Peyer's patch (tissue), 4 donors: Measurements from ENCODE around the gene FAM180A. TPM values are rescaled to one million over a fixed set of nuclear protein-coding genes. Genes with fewer than 3 reads are reported as not detected.

Experiments used
- DNase-seq, 3 donors: peaks; one replicate each; pipeline ENCODE4 v3.0.0-alpha.2; 2017 to 2019
- H3K27ac ChIP-seq, 4 donors: fragments of 200-600 bp; sonication (generic); one replicate each; pipeline ENCODE4 v1.5.1; 2016 to 2019
- H3K27me3 ChIP-seq, 2 donors: fragments of 200-600 bp; sonication (generic); one replicate each; pipeline ENCODE4 v1.5.1; 2019
- H3K36me3 ChIP-seq, 3 donors: fragments of 200-600 bp; sonication (generic); one replicate each; pipeline ENCODE4 v1.5.1; 2016 to 2019
- H3K4me1 ChIP-seq, 4 donors: fragments of 200-600 bp; sonication (generic); one replicate each; pipeline ENCODE4 v1.5.1; 2016 to 2019
- H3K4me3 ChIP-seq, 4 donors: fragments of 200-600 bp; sonication (generic); 1 replicate in 3 of 4; 2 replicates in 1 of 4; pipeline ENCODE4 v1.5.1; 2016 to 2019; ENCODE audit warnings: mild to moderate bottlenecking in 1 of 4
- H3K9me3 ChIP-seq, 4 donors: fragments of 200-600 bp; sonication (generic); one replicate each; pipeline ENCODE4 v1.5.1; 2016 to 2019; ENCODE audit warnings: mild to moderate bottlenecking in 1 of 4
- CTCF ChIP-seq, 6 experiments: fragments of 450-650 bp in 4 of 6; fragments of 200-600 bp in 2 of 6; sonication (generic) in 1 of 6; IDR thresholded peaks; one replicate each; pipeline ENCODE4 v1.5.1; 2017 to 2019; ENCODE audit warnings: antibody characterized with exemption in 6 of 6, mild to moderate bottlenecking in 3 of 6, moderate library complexity in 1 of 6
- POLR2A ChIP-seq, 2 donors: fragments of 450-650 bp; IDR thresholded peaks; one replicate each; pipeline ENCODE4 v1.5.1; 2017; ENCODE audit warnings: antibody characterized with exemption in 2 of 2, mild to moderate bottlenecking in 2 of 2, moderate library complexity in 2 of 2
- total RNA-seq, 4 donors: library from RNA; depleted of rRNA; stranded (reverse); fragments of >200 nt; gene quantifications; one replicate each; pipeline ENCODE4 v1.1.0, GENCODE V29; 2016

Gene FAM180A
- total RNA-seq, 4 donors from 2014 or later: 3.3 to 4.4 TPM; not detected in 2

- peak in 1 of 3 donors; percentile 31 for DNase-seq
- Histone ChIP-seq H3K36me3 (no peaks in the 10 kb centered on the region), H3K27me3 (no peaks in the 10 kb centered on the region), H3K4me1 (no peaks in the 10 kb centered on the region), H3K27ac (no peak overlapping the region), H3K9me3 (no peaks in the 10 kb centered on the region), H3K4me3 (no peak overlapping the region)
- TF ChIP-seq CTCF (IDR thresholded peaks at IDR 0.05): no peak
- TF ChIP-seq POLR2A (IDR thresholded peaks at IDR 0.05): no peak
Measured at GRCh38 chr7:135736586-135737305, 11.9 kb downstream of the FAM180A start.

DNA sequence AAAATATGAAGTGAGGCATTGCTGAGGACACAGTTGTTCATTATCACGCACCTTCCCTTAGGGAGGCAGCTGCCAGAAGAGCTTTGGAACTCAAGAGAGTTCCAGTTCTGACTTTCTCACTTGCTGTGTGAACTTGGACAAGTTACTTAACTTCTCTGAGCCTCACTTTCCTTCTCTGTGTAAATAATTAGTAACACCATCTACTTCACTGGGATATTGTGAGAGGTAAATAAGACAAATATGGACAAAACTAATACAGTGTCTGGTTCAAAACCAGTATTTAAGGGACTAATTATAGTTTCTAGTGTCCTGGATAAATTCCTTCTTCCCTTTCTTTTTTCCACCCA, 14.3 kb downstream of the FAM180A start:
- Histone ChIP-seq H3K27me3 (no peaks in the 10 kb centered on the region), H3K4me3 (no peak overlapping the region), H3K9me3 (no peaks in the 10 kb centered on the region), H3K27ac (no peak overlapping the region), H3K36me3 (no peaks in the 10 kb centered on the region), H3K4me1 (no peaks in the 10 kb centered on the region)
- TF ChIP-seq POLR2A (IDR thresholded peaks at IDR 0.05) (no peak), CTCF (IDR thresholded peaks at IDR 0.05) (no peak)
- no peak for DNase-seq

DNA sequence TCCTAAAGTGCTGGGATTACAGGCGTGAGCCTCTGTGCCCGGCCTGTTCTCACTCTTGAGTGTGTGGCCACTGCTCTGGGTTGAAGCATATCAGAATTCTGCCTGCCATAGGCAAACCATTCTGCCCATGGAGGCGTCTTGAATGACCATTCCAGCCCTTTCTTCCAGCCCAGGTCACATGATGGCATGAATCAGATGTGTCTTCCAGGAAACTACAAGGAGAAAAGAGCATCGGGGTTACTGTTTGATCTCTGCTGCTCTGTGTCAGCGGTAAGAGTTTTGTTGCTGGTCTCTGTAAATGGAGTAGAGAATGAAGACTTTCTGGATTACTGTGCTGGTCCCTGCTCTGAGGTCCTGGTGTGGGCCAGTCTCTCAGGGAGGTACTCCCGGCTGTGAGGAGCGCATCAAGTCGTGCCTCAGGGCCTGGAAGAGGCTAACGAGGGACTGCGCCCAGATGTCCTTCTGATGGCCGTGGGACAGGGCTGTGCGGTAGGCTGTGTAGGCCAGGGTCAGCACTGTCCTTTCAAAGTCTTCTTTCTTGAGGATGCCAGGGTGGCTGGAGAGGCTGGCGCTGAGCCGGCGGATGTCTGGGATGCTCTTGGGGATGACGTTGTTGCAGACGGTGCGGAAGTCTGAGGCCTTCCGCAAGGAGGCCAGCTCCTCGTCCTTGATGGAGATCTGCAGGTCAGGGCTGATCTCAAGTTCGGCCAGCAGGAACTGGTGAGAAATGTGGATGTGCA, 14.8 kb downstream of the FAM180A start:
- TF ChIP-seq POLR2A (IDR thresholded peaks at IDR 0.05): no peak
- no peak for TF ChIP-seq CTCF (IDR thresholded peaks at IDR 0.05)

DNA sequence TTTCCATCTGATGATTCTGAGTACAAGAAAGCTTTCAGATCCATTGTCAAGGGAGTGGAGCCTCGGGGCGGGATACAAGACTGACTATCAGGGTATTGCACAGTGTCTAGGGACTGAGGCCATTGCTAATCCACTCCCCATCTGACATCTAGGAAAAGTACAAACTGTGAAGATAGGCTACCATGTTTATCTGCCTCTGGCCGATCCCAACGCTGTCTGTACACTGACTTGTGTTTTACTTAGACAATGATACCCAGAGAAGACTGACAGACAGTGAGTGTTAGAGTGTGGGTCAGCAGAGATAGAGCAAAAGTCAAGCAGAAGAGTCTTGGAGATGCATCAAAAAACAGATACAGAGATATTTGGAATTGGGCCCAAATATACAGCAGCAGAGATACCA, 17.5 kb downstream of the FAM180A start:
- TF ChIP-seq POLR2A (IDR thresholded peaks at IDR 0.05): no peak
- no peak for TF ChIP-seq CTCF (IDR thresholded peaks at IDR 0.05)
- DNase-seq: peak in 1 of 3 donors; percentile 29
- Histone ChIP-seq H3K4me3 (no peak overlapping the region), H3K27ac (no peak overlapping the region), H3K9me3 (no peaks in the 10 kb centered on the region), H3K4me1 (no peaks in the 10 kb centered on the region), H3K27me3 (no peaks in the 10 kb centered on the region), H3K36me3 (no peaks in the 10 kb centered on the region)

More for the DNA sequence above, 14.8 kb downstream of the FAM180A start:
- Histone ChIP-seq H3K4me1 (no peaks in the 10 kb centered on the region), H3K9me3 (no peaks in the 10 kb centered on the region), H3K27me3 (no peaks in the 10 kb centered on the region), H3K36me3 (no peaks in the 10 kb centered on the region), H3K27ac (no peak overlapping the region), H3K4me3 (no peak overlapping the region)
- DNase-seq: peak in 1 of 3 donors; percentile 39

- no peak for DNase-seq
- no peak for TF ChIP-seq CTCF (IDR thresholded peaks at IDR 0.05)
- no peak for TF ChIP-seq POLR2A (IDR thresholded peaks at IDR 0.05)
- Histone ChIP-seq H3K4me1 (no peaks in the 10 kb centered on the region), H3K27ac (no peak overlapping the region), H3K9me3 (no peaks in the 10 kb centered on the region), H3K27me3 (no peaks in the 10 kb centered on the region), H3K36me3 (no peaks in the 10 kb centered on the region), H3K4me3 (no peak overlapping the region)
Measured at GRCh38 chr7:135729230-135729629, 19.4 kb downstream of the FAM180A start.
